Thyroid gland (tissue), 4 donors: ENCODE measurements around the gene PLPPR1.

Experiments used
- CTCF ChIP-seq, 6 experiments: fragments of 200-600 bp in 3 of 6; fragments of 450-650 bp in 3 of 6; sonication (generic) in 3 of 6; IDR thresholded peaks; one replicate each; pipeline ENCODE4 v1.5.1; 2016 to 2019; ENCODE audit warnings: antibody characterized with exemption in 6 of 6, mild to moderate bottlenecking in 2 of 6, inconsistent platforms in 1 of 6, moderate library complexity in 1 of 6
- POLR2A ChIP-seq, 2 donors: fragments of 450-650 bp; IDR thresholded peaks; one replicate each; pipeline ENCODE4 v1.6.1; 2017; ENCODE audit warnings: antibody characterized with exemption in 2 of 2, mild to moderate bottlenecking in 2 of 2, moderate library complexity in 1 of 2

- TF ChIP-seq POLR2A (IDR thresholded peaks at IDR 0.05) (no peak), CTCF (IDR thresholded peaks at IDR 0.05) (no peak)
These were observed 246.6 kb downstream of the PLPPR1 start for GRCh38 chr9:101274971-101275768.
